Erythroblast (primary cell): ENCODE results near the gene FLRT2.

Experiments used
- GATA1 ChIP-seq: IDR thresholded peaks from 2 replicates; pipeline ENCODE4 v1.6.1; 2011; ENCODE audit warnings: low read depth, mild to moderate bottlenecking, control low read depth, low read length, moderate library complexity
- POLR2A ChIP-seq: IDR thresholded peaks from 2 replicates; pipeline ENCODE4 v1.6.1; 2011; ENCODE audit warnings: mild to moderate bottlenecking, low read length

DNA sequence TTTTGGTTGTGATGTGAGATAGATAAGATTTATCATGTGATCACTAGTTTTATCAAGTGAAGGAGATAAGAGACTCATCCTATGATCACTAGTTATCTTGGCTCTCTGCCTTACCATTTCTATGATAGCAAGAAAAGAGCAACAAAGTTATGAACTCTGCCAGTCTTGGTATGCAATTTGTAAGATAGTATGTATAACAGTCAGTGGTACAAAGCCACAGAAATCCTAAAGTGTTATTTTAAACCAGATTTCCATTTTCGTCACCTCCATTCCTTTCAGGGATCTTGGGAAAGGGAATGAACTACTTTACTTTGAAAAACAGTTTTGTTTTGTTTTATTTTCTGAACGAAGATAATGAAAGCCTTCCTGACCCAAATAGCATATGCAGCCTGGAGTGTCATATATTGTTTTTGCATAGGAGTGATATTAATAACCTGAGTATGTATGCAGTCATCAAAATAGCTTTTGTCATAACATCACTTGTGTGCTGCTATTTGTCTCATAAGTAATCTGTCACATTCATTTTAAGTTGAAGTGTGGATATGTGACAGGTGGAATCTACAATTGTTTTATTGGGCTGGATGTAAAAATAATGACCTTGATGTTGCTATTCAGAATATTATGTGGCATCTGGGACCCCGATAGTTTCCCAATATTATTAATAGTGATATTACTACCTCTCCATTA is 35.0 kb downstream of the FLRT2 start:
- TF ChIP-seq POLR2A (no peak), GATA1 (no peak)
